HG03139 (cell line): ENCODE data around the gene FBXL14.
"Not testable (repeated sequence)": the region's sequence is repeated elsewhere in the genome, so short reads cannot be mapped to it uniquely, and the experiment has no call there.

Experiments
- ATAC-seq: cut with Tn5 transposase; IDR thresholded peaks from one replicate; pipeline ENCODE4 v1.9.1; 2021; ENCODE audit not compliant: unreplicated experiment

FBXL14 gene

DNA sequence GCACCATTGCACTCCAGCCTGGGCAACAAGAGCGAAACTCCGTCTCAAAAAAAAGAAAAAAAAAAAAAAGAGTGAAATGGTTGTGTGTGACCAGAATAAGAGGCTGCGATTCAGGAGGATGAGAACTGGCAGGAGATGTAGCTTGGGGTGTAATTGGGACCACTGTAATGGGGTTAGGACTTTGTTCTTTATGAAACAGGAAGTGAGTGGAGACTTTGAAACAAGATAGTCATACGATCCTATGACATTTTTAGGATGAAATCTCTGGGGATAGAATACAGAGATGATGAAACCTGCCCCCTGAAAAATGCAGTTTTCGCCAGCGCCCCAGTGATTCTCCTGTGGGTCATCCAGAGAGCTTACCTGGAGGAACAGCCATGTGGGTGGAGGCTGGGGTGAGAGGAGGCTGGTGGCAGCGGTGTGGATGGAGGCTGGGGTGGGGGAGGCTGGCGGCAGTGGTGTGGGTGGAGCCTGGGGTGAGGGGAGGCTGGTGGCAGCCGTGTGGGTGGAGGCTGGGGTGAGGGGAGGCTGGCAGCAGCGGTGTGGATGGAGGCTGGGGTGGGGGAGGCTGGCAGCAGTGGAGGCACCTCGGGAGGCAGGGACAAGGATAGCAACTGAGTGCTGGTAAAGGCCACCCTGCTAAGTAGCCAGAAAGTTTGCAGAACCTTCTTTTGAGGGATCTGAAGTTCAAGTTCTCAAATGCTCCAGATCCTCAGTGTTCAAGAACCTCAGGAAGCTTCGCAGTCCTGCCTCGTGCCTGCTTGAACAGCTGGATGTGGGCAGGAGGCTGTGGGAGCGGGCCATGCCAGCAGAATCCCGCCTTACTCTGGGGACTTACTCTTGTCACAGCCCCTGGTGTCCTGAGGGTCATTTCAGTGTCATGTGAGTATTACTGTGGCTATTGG is 20.2 kb downstream of the FBXL14 start:
- ATAC-seq, result no peak

DNA sequence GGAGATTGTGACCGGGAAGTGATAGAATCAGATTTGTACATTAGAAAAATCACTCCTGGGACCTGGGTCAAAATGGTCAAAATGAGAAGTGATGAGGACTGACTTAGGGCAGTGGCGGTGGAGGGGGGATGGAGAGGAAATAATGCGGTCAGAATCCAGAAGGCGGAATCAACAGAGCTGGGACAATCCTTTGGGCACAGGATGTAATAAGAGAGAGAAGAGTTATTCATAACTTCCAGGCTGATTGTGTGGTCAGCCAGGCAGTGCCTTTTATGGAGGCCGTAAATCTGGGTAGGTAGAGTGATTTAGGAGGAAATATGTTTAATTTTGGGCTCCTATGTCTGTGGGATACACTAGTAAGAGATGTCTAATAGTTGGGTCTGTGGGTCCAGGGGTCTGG is 21.6 kb downstream of the FBXL14 start:
- ATAC-seq, result no peak

DNA sequence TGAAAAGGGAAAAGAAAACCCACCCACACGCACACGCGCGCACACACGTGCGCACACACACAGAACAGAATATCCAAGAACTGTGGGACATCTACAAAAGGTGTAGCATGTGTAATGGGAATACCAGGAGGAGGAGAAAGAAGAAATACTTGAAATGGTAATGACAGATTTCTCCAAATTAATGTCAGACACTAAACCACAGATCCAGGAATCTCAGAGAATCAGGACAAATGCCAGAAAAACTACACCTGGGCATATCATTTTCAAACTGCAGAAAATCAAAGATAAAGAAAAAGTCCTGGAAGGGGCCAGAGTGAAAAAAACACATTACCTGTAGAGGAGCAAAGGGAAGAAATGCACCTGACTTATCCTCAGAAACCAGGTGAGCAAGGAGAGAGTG is 26.5 kb downstream of the FBXL14 start:
- no peak for ATAC-seq

DNA sequence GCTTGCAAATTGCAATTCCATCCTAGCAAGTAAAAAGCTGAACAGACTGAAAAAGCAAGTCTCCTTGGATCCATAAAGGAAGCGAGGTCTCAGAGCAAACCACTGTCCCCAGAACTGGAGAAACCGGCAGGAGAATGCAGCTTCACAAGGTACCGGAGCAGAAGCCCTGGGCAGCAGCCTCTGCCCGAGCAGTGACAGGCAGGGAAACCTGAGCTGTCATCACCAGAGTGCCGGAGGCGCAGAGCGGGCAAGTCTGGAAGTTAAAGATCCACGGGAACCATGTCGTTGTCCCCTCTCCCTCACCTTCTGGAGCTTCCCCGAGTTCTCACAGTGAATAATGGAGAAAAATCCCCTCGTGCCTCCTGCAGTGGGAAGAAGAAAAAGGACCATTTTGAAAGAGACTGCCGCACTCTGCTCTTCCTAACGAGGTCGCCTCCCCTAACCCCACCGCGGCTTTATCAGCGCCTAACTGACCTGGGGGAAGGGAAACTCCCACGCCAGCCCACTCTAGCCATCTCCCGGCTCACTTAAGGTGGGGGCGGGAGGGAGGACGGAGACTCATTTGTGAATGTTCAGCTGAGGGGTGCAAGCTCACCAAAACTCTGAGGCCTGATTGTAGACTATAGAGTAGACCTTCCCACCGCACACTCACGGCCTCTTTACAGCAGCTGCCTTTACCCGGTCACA is 27.8 kb downstream of the FBXL14 start:
- no peak for ATAC-seq

DNA sequence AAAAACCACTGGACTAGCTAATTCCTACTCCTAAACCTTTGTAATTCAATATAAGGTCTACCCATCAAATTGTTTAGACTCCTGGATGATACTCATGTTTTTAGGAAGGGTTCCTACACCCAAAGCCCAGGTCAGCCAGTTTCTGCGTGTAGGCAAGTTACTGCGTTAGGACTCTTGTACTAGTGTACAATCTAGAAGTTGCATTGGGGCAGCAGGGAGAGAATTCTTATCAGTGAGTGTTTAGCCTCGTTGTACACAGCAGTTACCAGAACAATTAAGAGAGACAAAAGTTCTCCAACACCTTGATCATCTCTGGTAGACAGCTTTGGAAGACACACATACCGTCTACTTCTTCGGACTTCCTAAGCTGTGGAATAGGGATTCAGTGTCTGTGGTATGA is 29.2 kb downstream of the FBXL14 start:
- ATAC-seq, result no peak

DNA sequence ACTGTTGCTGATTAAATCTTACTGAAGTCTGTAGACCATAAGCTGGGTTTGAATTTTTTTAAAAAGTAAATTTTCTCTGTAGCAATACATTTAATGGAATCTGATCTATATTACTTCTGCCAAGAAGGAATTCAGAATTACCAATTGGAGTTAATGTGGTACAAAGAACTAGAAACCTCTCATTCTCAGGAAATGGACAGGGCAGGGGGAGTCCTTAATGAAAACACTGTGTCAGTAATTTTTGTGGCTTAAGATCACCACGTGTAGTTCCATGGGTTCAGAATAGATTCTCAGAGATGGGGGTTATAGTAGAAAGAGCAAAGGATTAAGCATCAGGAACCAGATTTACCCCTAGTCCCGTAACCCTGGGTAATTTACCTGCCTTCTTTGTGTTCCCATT is 30.3 kb downstream of the FBXL14 start:
- no peak for ATAC-seq

DNA sequence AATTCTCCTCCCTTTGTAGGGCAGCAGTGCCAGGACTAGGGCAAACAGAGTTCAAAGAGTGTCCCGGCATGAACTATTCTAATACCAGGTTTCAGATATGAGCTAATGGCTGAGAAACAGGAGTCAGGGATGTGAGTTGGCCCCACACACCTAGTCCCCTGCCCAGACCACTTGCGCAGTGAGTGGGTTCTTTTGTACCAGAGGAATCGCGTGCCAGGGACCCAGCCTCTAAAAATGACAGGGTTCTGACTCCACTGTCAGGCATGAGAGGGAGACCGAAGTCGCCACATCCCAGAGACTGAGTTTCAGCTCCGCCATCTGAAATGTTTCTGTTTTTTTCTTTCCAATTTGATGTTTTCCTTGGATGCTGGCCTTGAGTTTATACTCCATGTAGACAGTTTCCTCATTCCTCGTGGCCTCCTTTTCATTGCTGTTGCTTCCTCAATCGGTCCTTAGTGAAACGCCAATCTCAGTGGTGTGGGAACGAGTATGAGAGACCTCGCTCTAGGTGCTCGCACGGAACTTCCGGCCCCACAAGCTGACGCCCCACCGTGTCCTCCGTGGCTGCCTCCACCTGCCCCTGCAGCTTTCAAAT is 31.5 kb downstream of the FBXL14 start:
- ATAC-seq, result no peak

DNA sequence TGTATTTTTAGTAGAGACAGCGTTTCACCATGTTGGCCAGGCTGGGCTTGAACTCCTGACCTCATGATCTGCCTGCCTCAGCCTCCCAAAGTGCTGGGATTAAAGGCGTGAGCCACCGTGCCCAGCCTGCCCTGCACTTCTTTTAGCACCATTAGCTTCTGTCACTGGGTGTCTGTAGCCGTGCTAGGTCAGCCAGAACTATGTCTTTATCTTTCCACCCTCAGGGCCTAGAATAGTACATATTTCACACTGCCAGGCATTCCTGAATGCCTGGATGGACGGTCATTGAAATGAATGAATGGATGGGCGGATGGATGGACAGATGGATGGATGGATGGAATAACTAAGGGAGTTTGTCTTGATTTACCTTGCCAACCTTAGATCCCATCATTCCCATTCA is 33.7 kb downstream of the FBXL14 start:
- no peak for ATAC-seq

DNA sequence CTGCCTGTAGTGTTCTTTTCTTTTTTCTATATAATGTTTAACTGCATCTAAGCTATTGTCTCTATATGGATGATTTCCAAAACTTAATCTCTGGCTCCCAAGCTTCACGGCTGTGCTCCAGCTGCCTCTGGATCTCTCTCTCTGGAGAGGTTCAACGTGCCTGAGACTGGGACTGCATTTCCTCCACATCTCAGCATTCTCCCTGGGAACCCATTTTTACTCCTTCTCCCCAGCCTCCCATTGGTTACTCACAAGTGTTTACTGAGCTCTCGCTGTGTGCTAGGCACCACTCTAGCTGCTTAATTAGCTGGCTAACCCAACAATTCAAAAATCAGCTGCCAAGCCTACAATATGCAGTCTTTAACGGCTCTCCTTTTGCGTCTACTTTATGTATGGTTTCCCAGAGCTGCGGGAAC is 34.7 kb downstream of the FBXL14 start:
- no peak for ATAC-seq

DNA sequence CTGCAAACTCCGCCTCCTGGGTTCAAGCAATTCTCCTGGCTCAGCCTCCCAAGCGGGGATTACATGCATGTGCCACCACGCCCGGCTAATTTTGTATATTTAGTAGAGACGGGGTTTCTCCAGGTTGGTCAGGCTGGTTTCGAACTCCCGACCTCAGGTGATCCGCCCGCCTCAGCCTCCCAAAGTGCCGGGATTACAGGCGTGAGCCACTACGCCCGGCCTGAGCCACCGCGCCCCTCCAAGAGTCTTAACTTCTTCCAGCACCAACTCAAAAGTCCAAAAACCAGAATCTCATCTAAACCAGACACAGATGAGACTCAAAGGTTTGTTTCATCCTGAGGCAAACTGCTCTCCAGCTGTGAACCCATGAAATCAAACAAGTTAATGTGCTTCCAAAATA is 36.3 kb downstream of the FBXL14 start:
- not testable (repeated sequence) for ATAC-seq

DNA sequence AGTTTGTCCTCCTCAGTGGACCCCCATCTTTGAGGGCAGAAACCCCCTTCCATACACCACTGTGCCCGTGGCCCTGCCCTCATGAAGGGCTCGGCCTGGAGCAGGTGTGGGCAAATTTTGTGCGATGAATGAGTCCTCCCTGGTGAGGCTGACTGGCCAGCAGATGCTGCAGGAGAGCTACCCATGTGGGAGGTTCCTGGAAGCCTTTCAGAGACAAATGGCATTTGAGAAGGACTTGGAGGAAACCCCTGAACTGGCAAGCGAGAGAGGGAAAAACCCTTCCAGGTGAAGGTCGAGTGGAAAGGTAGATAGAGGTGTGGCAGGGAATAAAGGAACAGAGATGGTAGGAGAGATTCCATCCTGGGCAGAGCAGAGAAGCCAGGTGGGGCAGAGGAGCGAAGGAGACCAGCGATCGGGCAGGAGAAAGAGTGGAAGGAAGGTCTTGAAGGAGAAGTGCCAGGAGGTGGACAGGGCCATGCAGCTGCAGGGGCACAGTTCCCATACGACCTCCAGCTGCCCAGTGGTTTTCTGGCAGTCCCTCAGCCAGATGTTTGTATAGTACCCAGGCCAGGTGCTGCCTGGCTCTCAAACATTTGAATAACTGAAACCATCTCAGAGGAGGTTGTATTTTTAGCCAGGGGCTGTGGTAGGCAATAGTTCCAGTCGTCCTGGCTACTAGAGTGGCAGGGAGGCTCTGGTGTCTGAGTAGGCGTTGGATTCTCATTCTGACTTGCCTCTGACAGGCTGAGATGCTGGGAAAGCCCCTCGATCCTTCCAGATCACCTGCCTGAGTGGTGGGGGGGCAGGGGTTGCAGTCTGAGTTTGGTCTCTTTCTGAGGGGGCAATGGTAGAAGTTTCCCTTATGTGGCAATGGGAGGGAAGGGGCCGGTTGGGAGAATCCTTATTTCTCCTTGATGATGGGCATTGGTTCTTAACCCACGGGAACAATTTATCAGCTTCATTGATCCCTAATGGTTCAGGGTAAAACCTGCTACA is 40.1 kb downstream of the FBXL14 start:
- peak; percentile 94 for ATAC-seq

DNA sequence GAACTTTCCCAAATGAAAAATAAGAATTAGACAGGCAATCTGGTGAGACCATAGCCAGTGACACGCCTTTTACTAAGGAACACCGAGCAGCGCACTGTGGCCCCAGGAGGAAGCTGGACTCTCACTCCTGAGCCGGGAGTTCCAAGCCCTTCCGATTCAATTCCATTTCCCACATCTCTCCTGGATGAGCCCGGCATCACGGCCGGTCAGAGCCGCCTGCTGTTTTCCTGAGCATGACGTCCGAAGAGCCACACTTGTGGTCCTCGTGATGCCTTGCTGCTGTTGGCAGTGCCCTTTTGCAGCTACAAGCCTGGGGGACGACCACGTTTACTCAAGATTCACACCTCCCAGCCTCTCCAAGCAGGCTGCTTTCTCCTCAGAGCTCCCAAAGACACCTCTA is 40.8 kb downstream of the FBXL14 start:
- no peak for ATAC-seq

DNA sequence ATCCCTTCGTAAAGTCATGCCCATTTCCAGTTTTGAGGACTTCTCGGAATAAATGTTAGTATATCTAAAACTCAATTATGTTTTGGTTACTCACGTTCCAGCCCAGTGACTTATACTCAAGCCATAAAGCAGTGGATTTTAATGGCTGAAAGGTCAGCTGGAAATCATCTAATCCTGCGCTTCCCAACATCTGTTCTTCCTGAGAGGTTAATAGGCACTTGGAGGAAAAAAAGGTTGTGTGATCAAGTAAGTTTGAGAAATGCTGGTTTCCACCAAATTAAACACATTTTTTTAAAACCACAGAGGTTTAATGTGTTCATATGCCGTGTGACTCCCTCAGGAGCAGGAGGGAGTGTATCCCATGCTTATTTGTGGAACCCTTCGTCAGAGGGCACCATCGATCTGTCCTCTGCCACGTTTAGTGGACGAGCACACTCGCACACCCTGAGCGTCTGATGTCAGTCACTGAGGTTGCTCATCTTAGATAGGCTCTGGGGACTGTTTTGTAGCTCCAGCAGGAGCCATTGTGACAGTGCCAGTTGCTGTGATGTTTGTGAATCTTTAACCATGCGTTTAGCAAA is 41.4 kb downstream of the FBXL14 start:
- ATAC-seq, result no peak

DNA sequence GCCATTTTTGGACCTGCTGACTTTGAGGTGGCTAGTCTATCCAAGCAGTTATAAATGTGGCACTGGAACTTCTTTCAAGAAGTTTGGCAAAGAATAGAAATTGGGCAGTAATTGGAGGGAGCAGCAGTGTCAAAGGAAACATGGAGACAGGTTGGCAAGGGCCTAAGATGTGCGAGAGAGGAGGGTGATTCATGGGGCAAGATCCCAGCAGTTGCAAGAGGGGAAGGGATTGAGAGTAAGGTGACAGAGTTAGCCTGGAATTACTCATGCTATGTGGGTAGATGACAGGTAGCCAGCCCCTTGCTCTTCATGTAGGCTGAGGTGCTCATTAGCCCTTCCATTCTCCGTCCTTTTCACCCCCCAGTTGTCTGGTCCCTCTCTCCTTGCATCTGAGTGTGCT is 42.2 kb downstream of the FBXL14 start:
- ATAC-seq, result no peak

DNA sequence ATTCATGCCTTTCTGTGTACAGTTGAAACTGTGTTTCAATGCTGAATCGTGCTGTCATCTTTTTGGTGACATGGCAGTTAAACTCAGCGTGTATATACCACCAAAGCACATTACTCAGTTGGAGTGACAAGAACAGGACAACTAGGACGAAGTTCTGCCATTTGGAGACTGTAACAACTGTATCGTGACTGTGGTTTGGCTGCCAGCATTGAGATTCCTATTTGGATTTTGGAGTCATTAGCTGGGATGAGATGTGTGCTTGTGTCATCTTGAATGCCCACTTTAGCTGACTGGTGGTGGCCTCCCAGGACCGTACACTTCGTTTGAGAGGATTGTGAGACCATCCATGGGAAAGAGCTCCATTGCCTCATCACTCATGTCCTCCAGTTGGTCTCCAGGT is 42.9 kb downstream of the FBXL14 start:
- no peak for ATAC-seq

DNA sequence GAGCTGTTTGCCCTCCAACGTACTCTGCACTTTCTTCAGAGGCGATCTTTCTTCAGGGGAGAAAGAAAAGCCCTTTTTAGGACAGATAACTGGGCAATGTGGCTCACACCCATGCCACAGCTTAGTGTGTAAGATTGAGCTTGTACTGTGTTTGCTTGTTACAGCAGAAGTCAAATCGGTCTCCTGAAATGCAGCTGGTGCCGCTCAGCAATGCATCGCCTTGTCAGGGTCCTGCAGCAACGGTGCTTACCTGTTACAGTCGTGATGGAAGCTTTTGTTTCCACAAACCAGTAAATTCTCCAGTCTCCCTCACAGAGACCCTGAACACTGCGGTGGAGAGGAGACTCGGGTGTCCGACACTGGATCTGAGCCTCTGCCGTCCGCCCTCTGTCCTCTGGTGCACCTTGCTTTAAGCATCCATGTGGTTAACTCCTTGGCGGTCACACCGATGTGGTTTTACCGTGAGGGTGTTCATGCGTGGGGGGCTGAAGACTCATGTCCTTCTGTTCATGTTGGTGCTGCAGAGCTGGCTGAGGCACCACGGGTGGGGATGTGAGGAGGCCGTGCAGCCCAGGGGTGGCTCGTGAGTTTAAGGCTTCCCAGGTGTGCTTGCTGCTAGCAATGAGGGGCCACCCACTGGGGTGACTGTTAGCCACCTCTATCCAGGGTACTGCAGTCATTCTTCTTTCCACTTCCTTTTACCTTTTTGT is 47.3 kb downstream of the FBXL14 start:
- no peak for ATAC-seq

DNA sequence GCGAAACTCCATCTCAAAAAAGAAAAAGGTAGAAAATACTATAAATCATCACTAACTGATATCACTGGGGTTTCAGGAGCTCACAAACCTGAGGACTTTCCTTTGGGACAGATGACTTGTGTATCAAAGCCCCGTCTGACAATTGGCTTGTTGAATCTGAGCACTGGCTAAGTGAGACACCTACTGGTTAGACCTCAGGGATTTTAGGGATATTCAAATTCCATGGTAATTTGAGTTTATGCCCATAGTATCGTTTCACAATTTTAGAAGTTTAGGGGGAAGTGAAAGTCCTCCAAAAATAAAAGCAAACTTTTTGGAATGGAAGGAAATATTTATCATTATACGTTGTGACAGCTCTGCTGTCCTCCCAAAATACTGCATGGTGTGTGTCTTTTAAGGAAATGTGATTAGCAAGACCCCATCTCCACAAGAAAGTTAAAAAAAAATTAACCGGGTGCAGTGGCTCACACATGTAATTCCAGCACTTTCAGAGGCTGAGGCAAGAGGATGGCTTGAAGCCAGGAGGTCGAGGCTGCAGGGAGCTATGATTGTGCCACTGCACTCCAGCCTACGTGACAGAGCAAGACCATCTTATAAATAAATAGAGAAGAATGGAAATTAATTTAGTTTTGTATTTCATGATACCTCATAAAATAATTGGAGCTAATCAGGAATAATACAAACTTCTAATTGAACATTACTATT is 49.2 kb downstream of the FBXL14 start:
- no peak for ATAC-seq

DNA sequence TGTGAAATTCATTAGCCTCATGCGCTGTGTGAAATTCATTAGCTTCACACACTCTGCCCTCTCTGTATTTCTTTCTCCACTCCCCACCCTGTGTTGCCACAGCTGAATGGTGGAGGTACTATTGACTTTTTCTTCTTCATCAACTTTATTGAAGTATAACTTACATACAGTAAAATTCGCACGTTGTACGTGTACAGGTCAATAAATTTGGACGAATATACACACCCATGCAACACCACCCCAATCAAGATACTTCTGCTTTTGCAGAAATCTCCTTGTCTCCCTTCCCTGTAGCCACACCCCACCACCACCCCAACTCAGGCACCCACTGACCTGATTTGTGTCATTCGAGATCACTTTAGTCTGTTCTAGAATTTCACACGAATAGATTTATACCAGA is 51.8 kb downstream of the FBXL14 start:
- no peak for ATAC-seq

DNA sequence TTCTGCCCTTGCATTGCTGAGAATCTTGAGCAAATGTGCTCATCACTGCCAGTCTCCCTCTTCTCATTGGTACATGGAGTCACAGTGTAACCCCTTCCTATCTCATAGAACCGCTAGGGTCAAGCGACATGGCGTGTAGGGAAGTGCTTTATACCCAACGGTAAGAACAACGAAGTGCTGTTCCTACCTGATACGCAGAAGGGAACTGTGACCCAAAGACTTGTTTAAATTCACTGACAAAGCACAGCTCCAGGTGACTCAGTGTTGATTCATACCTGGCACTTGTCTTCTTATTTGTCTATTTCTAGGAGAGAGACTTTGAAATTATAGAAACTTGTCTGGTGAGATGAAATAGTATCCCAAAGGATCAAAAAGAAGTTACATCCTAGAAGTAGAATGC is 53.7 kb downstream of the FBXL14 start:
- ATAC-seq, result no peak
